ENCODE data around the gene INTS14.

DNA sequence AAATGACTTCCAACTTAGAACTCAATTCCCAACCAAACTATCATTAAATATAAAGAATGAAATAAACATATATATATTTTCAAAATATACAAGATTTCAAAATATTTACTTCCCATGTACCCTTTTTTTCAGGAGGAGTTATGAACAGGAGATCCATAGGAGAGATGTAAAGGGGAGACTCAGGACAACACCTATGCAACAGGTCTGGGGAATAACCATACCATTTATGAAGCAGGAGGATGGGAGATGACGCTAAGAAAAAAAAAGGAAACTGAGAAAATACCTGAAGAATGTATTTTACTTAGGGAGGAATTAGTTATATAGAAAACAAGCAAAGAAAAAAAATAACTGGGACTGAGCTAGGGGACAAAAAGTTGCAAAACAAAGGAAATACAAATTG is 23.8 kb downstream of the INTS14 start:
- no peak for TF ChIP-seq POLR2A (IDR thresholded peaks at IDR 0.05)
- TF ChIP-seq CTCF (IDR thresholded peaks at IDR 0.05): no peak

All from heart left ventricle (tissue), 13 donors.